Trophoblast cell (in vitro differentiated cells and primary cell): ENCODE results near the gene SPDYE3.
"Not testable (repeated sequence)": the region's sequence is repeated elsewhere in the genome, so short reads cannot be mapped to it uniquely, and the experiment has no call there.

ENCODE experiments used
- DNase-seq, 2 donors: peaks; one replicate each; pipeline ENCODE4 v3.0.0-alpha.2; 2016
- H2AFZ ChIP-seq: 2 replicates; pipeline ENCODE4 v1.6.1; 2013; ENCODE audit warnings: low read length, moderate library complexity, mild to moderate bottlenecking; ENCODE audit not compliant: insufficient read depth, poor library complexity
- H2AK5ac ChIP-seq: 2 replicates; pipeline ENCODE4 v1.6.1; 2013; ENCODE audit warnings: mild to moderate bottlenecking, low read length
- H2BK120ac ChIP-seq: 2 replicates; pipeline ENCODE4 v1.6.1; 2013; ENCODE audit warnings: low read length, mild to moderate bottlenecking, moderate library complexity; ENCODE audit not compliant: insufficient read depth, poor library complexity
- H2BK12ac ChIP-seq: 2 replicates; pipeline ENCODE4 v1.6.1; 2013; ENCODE audit warnings: mild to moderate bottlenecking, low read length, moderate library complexity
- H2BK5ac ChIP-seq: 2 replicates; pipeline ENCODE4 v1.6.1; 2013; ENCODE audit warnings: low read length, low read depth, moderate library complexity, mild to moderate bottlenecking; ENCODE audit not compliant: poor library complexity
- H3K14ac ChIP-seq: 2 replicates; pipeline ENCODE4 v1.6.1; 2013; ENCODE audit warnings: mild to moderate bottlenecking, low read length
- H3K18ac ChIP-seq: 2 replicates; pipeline ENCODE4 v1.6.1; 2013; ENCODE audit warnings: mild to moderate bottlenecking, low read length
- H3K23ac ChIP-seq: 2 replicates; pipeline ENCODE4 v1.6.1; 2013; ENCODE audit warnings: low read length
- H3K27ac ChIP-seq: 2 replicates; pipeline ENCODE4 v1.5.1; 2013; ENCODE audit warnings: low read depth, mild to moderate bottlenecking, inconsistent platforms, low read length, moderate library complexity
- H3K27me3 ChIP-seq: 2 replicates; pipeline ENCODE4 v1.6.1; 2013; ENCODE audit warnings: inconsistent platforms, mild to moderate bottlenecking, low read length, moderate library complexity; ENCODE audit not compliant: insufficient read depth
- H3K36me3 ChIP-seq, 2 experiments: 1 replicate in 1 of 2; 2 replicates in 1 of 2; pipeline ENCODE4 v1.6.1; 2013; ENCODE audit warnings: low read length in 2 of 2, mild to moderate bottlenecking in 2 of 2, moderate library complexity in 1 of 2; ENCODE audit not compliant: insufficient read depth in 2 of 2, control insufficient read depth in 1 of 2
- H3K4ac ChIP-seq: 2 replicates; pipeline ENCODE4 v1.6.1; 2013; ENCODE audit warnings: low read depth, mild to moderate bottlenecking, low read length, moderate library complexity
- H3K4me1 ChIP-seq, 2 experiments: 1 replicate in 1 of 2; 2 replicates in 1 of 2; pipeline ENCODE4 v1.6.1; 2013; ENCODE audit warnings: low read length in 2 of 2, mild to moderate bottlenecking in 2 of 2, moderate library complexity in 1 of 2; ENCODE audit not compliant: insufficient read depth in 2 of 2, control insufficient read depth in 1 of 2
- H3K4me2 ChIP-seq: 2 replicates; pipeline ENCODE4 v1.6.1; 2013; ENCODE audit warnings: inconsistent platforms, mild to moderate bottlenecking, low read length, moderate library complexity
- H3K4me3 ChIP-seq: 2 replicates; pipeline ENCODE4 v1.5.1; 2013; ENCODE audit warnings: mild to moderate bottlenecking, low read depth, low read length, inconsistent platforms
- H3K79me1 ChIP-seq: one replicate; pipeline ENCODE4 v1.6.1; 2013; ENCODE audit warnings: low read length
- H3K79me2 ChIP-seq: 2 replicates; pipeline ENCODE4 v1.6.1; 2013; ENCODE audit warnings: low read length, mild to moderate bottlenecking; ENCODE audit not compliant: control insufficient read depth, insufficient read depth, poor library complexity
- H3K9ac ChIP-seq: 2 replicates; pipeline ENCODE4 v1.6.1; 2013; ENCODE audit warnings: mild to moderate bottlenecking, low read length
- H3K9me3 ChIP-seq: 2 replicates; pipeline ENCODE4 v1.6.1; 2013; ENCODE audit warnings: low read depth, mild to moderate bottlenecking, control low read depth, inconsistent platforms, low read length; ENCODE audit not compliant: insufficient read depth
- H4K12ac ChIP-seq: 2 replicates; pipeline ENCODE4 v1.6.1; 2013; ENCODE audit warnings: low read depth, mild to moderate bottlenecking, low read length, moderate library complexity
- H4K8ac ChIP-seq: 2 replicates; pipeline ENCODE4 v1.6.1; 2013; ENCODE audit warnings: low read depth, mild to moderate bottlenecking, low read length, moderate library complexity
- H4K91ac ChIP-seq: one replicate; pipeline ENCODE4 v1.6.1; 2013; ENCODE audit warnings: low read depth, mild to moderate bottlenecking, low read length, moderate library complexity
- WGBS: extraction: QIAGEN DNeasy Blood & Tissue Kit; methylation state at CpG from one replicate; pipeline ENCODE4 v1.1.7; 2013; ENCODE audit warnings: missing lambda C conversion rate; ENCODE audit not compliant: insufficient read length, insufficient coverage; ENCODE audit errors: extremely low coverage; 5-methylcytosine and 5-hydroxymethylcytosine counted together

SPDYE3 gene

GRCh38 chr7:100292162-100292561, 15.3 kb upstream of the SPDYE3 start:
- not testable (repeated sequence) for H3K4me3 ChIP-seq, H3K9ac ChIP-seq, H3K14ac ChIP-seq, H3K9me3 ChIP-seq, H2BK120ac ChIP-seq, H3K4me1 ChIP-seq, H3K4me2 ChIP-seq, DNase-seq, H3K27ac ChIP-seq, H3K79me2 ChIP-seq, H4K91ac ChIP-seq, H3K18ac ChIP-seq, H2AK5ac ChIP-seq, H3K36me3 ChIP-seq, H4K12ac ChIP-seq, H3K23ac ChIP-seq, H3K4ac ChIP-seq, H2AFZ ChIP-seq, H2BK5ac ChIP-seq, H4K8ac ChIP-seq, H2BK12ac ChIP-seq, H3K27me3 ChIP-seq, H3K79me1 ChIP-seq
- WGBS: no CpG with 5 or more reads among the region's 1 CpG

GRCh38 chr7:100295269-100295668, 12.2 kb upstream of the SPDYE3 start:
- H3K79me1 ChIP-seq, H3K27ac ChIP-seq, H3K14ac ChIP-seq, H3K27me3 ChIP-seq, H3K4me2 ChIP-seq, H3K9ac ChIP-seq, H2AK5ac ChIP-seq, H4K91ac ChIP-seq, H4K8ac ChIP-seq, H3K4me1 ChIP-seq, H2BK120ac ChIP-seq, H3K4ac ChIP-seq, H2BK5ac ChIP-seq, H2AFZ ChIP-seq, H3K36me3 ChIP-seq, H3K18ac ChIP-seq, H4K12ac ChIP-seq, H2BK12ac ChIP-seq, H3K4me3 ChIP-seq, H3K79me2 ChIP-seq, H3K9me3 ChIP-seq, H3K23ac ChIP-seq, DNase-seq: not testable (repeated sequence)
- WGBS: no CpG with 5 or more reads among the region's 9 CpGs

- DNase-seq, H3K36me3 ChIP-seq, H2BK120ac ChIP-seq, H4K12ac ChIP-seq, H3K18ac ChIP-seq, H3K9me3 ChIP-seq, H2AFZ ChIP-seq, H3K4ac ChIP-seq, H3K4me3 ChIP-seq, H4K91ac ChIP-seq, H3K27ac ChIP-seq, H2BK5ac ChIP-seq, H3K9ac ChIP-seq, H3K79me2 ChIP-seq, H3K27me3 ChIP-seq, H2AK5ac ChIP-seq, H3K14ac ChIP-seq, H2BK12ac ChIP-seq, H3K4me2 ChIP-seq, H3K23ac ChIP-seq, H3K4me1 ChIP-seq, H4K8ac ChIP-seq, H3K79me1 ChIP-seq: not testable (repeated sequence)
- WGBS: no CpG with 5 or more reads among the region's 6 CpGs
These were observed 9.5 kb upstream of the SPDYE3 start for GRCh38 chr7:100297852-100298631.

GRCh38 chr7:100298632-100298895, 8.9 kb upstream of the SPDYE3 start:
- not testable (repeated sequence) for H3K18ac ChIP-seq, H2BK120ac ChIP-seq, H3K23ac ChIP-seq, H4K12ac ChIP-seq, H4K8ac ChIP-seq, H3K4ac ChIP-seq, H3K27ac ChIP-seq, H3K4me1 ChIP-seq, H2BK5ac ChIP-seq, H2BK12ac ChIP-seq, H3K79me2 ChIP-seq, H3K4me2 ChIP-seq, H2AK5ac ChIP-seq, H3K79me1 ChIP-seq, H3K36me3 ChIP-seq, H3K4me3 ChIP-seq, H2AFZ ChIP-seq, DNase-seq, H3K9me3 ChIP-seq, H3K14ac ChIP-seq, H3K27me3 ChIP-seq, H3K9ac ChIP-seq, H4K91ac ChIP-seq
- WGBS: no CpG with 5 or more reads among the region's 7 CpGs
